Peyer's patch (tissue), 4 donors: ENCODE results near the gene DHX34. TPM values are rescaled to one million over a fixed set of nuclear protein-coding genes. Genes with fewer than 3 reads are reported as not detected.

Source experiments
- DNase-seq, 3 donors: peaks; one replicate each; pipeline ENCODE4 v3.0.0-alpha.2; 2017 to 2019
- H3K27ac ChIP-seq, 4 donors: fragments of 200-600 bp; sonication (generic); one replicate each; pipeline ENCODE4 v1.5.1; 2016 to 2019
- H3K27me3 ChIP-seq, 2 donors: fragments of 200-600 bp; sonication (generic); one replicate each; pipeline ENCODE4 v1.5.1; 2019
- H3K36me3 ChIP-seq, 3 donors: fragments of 200-600 bp; sonication (generic); one replicate each; pipeline ENCODE4 v1.5.1; 2016 to 2019
- H3K4me1 ChIP-seq, 4 donors: fragments of 200-600 bp; sonication (generic); one replicate each; pipeline ENCODE4 v1.5.1; 2016 to 2019
- H3K4me3 ChIP-seq, 4 donors: fragments of 200-600 bp; sonication (generic); 1 replicate in 3 of 4; 2 replicates in 1 of 4; pipeline ENCODE4 v1.5.1; 2016 to 2019; ENCODE audit warnings: mild to moderate bottlenecking in 1 of 4
- H3K9me3 ChIP-seq, 4 donors: fragments of 200-600 bp; sonication (generic); one replicate each; pipeline ENCODE4 v1.5.1; 2016 to 2019; ENCODE audit warnings: mild to moderate bottlenecking in 1 of 4
- CTCF ChIP-seq, 6 experiments: fragments of 450-650 bp in 4 of 6; fragments of 200-600 bp in 2 of 6; sonication (generic) in 1 of 6; IDR thresholded peaks; one replicate each; pipeline ENCODE4 v1.5.1; 2017 to 2019; ENCODE audit warnings: antibody characterized with exemption in 6 of 6, mild to moderate bottlenecking in 3 of 6, moderate library complexity in 1 of 6
- POLR2A ChIP-seq, 2 donors: fragments of 450-650 bp; IDR thresholded peaks; one replicate each; pipeline ENCODE4 v1.5.1; 2017; ENCODE audit warnings: antibody characterized with exemption in 2 of 2, mild to moderate bottlenecking in 2 of 2, moderate library complexity in 2 of 2
- total RNA-seq, 4 donors: library from RNA; depleted of rRNA; stranded (reverse); fragments of >200 nt; gene quantifications; one replicate each; pipeline ENCODE4 v1.1.0, GENCODE V29; 2016

The DHX34 gene
- total RNA-seq, 4 donors from 2014 or later: 13.1 to 51.2 (median 30.0) TPM

GRCh38 chr19:47377208-47377701 is 28.1 kb downstream of the DHX34 start:
- no peak for DNase-seq
- Histone ChIP-seq H3K4me1 (peaks cover 0 to 7% (median 0%) of the 10 kb centered on the region in 4 donors), H3K9me3 (no peaks in the 10 kb centered on the region), H3K4me3 (no peak overlapping the region), H3K27ac (no peak overlapping the region), H3K36me3 (peaks cover 0 to 94% (median 0%) of the 10 kb centered on the region in 3 donors), H3K27me3 (no peaks in the 10 kb centered on the region)
- TF ChIP-seq POLR2A (IDR thresholded peaks at IDR 0.05): no peak
- no peak for TF ChIP-seq CTCF (IDR thresholded peaks at IDR 0.05)

- H3K36me3 ChIP-seq: peaks cover 0 to 90% (median 0%) of the 10 kb centered on the region in 3 donors
- no peaks in the 10 kb centered on the region for H3K9me3 ChIP-seq
- no peak overlapping the region for H3K27ac ChIP-seq
- no peak overlapping the region for H3K4me3 ChIP-seq
- H3K27me3 ChIP-seq: no peaks in the 10 kb centered on the region
- no peak for DNase-seq
- H3K4me1 ChIP-seq: peaks cover 0 to 7% (median 0%) of the 10 kb centered on the region in 4 donors
- TF ChIP-seq CTCF (IDR thresholded peaks at IDR 0.05) (no peak), POLR2A (IDR thresholded peaks at IDR 0.05) (no peak)
Observed at GRCh38 chr19:47377801-47378200, 28.7 kb downstream of the DHX34 start.

- TF ChIP-seq CTCF (IDR thresholded peaks at IDR 0.05) (no peak), POLR2A (IDR thresholded peaks at IDR 0.05) (no peak)
- DNase-seq: no peak
- peaks cover 0 to 85% (median 0%) of the 10 kb centered on the region in 3 donors for H3K36me3 ChIP-seq
- H3K27me3 ChIP-seq: no peaks in the 10 kb centered on the region
- peaks cover 0 to 7% (median 0%) of the 10 kb centered on the region in 4 donors for H3K4me1 ChIP-seq
- no peak overlapping the region for H3K4me3 ChIP-seq
- H3K27ac ChIP-seq: no peak overlapping the region
- no peaks in the 10 kb centered on the region for H3K9me3 ChIP-seq
Observed at GRCh38 chr19:47378246-47378645, 29.1 kb downstream of the DHX34 start.

- H3K4me3 ChIP-seq: no peak overlapping the region
Observed at GRCh38 chr19:47379381-47379938, 30.3 kb downstream of the DHX34 start.

GRCh38 chr19:47380559-47380958 is 31.4 kb downstream of the DHX34 start:
- TF ChIP-seq CTCF (IDR thresholded peaks at IDR 0.05) (no peak), POLR2A (IDR thresholded peaks at IDR 0.05) (no peak)
- peaks cover 0 to 62% (median 0%) of the 10 kb centered on the region in 3 donors for H3K36me3 ChIP-seq
- H3K27ac ChIP-seq: no peak overlapping the region
- H3K9me3 ChIP-seq: no peaks in the 10 kb centered on the region
- no peaks in the 10 kb centered on the region for H3K27me3 ChIP-seq
- H3K4me3 ChIP-seq: no peak overlapping the region
- no peak for DNase-seq
- H3K4me1 ChIP-seq: peaks cover 0 to 7% (median 0%) of the 10 kb centered on the region in 4 donors

More at GRCh38 chr19:47379381-47379938, 30.3 kb downstream of the DHX34 start:
- DNase-seq: no peak
- Histone ChIP-seq H3K27me3 (no peaks in the 10 kb centered on the region), H3K9me3 (no peaks in the 10 kb centered on the region), H3K4me1 (peaks cover 0 to 7% (median 0%) of the 10 kb centered on the region in 4 donors), H3K27ac (no peak overlapping the region), H3K36me3 (peaks cover 0 to 73% (median 0%) of the 10 kb centered on the region in 3 donors)
- TF ChIP-seq CTCF (IDR thresholded peaks at IDR 0.05): no peak
- TF ChIP-seq POLR2A (IDR thresholded peaks at IDR 0.05): no peak
